CD4-positive, CD25-positive, alpha-beta regulatory T cell (primary cell): Measurements from ENCODE around the gene MLN. TPM values are rescaled to one million over a fixed set of nuclear protein-coding genes. Genes with fewer than 3 reads are reported as not detected.

Experiments
- ATAC-seq, 2 donors: fragments of 150-1000 bp; cut with Tn5 transposase; one replicate each; pipeline ENCODE4 v1.10.0; 2021; ENCODE audit warnings: low read depth in 2 of 2, moderate number of reproducible peaks in 2 of 2, moderate library complexity in 1 of 2
- DNase-seq, 3 donors: peaks; one replicate each; pipeline versions ENCODE4 v3.0.0 to v3.0.0-alpha.2; 2012 to 2022; ENCODE audit warnings: mixed read lengths in 1 of 3
- H3K27ac ChIP-seq: one replicate; pipeline ENCODE4 v1.7.0; 2013; ENCODE audit warnings: mild to moderate bottlenecking, low read length; ENCODE audit not compliant: insufficient read depth, poor library complexity, severe bottlenecking
- H3K27me3 ChIP-seq: one replicate; pipeline ENCODE4 v1.7.0; 2013; ENCODE audit warnings: low read length; ENCODE audit not compliant: control insufficient read depth, insufficient read depth
- H3K36me3 ChIP-seq: one replicate; pipeline ENCODE4 v1.7.0; 2013; ENCODE audit warnings: mild to moderate bottlenecking, low read length, moderate library complexity; ENCODE audit not compliant: control insufficient read depth, insufficient read depth
- H3K4me1 ChIP-seq: 2 replicates; pipeline ENCODE4 v1.7.0; 2013; ENCODE audit warnings: mild to moderate bottlenecking, low read length; ENCODE audit not compliant: insufficient read depth, control insufficient read depth, poor library complexity, severe bottlenecking
- H3K4me3 ChIP-seq: one replicate; pipeline ENCODE4 v1.7.0; 2013; ENCODE audit warnings: low read depth, mild to moderate bottlenecking, low read length, moderate library complexity
- H3K9me3 ChIP-seq, 2 experiments: 1 replicate in 1 of 2; 2 replicates in 1 of 2; pipeline ENCODE4 v1.7.0; 2013; ENCODE audit warnings: low read length in 2 of 2, mild to moderate bottlenecking in 1 of 2, moderate library complexity in 1 of 2; ENCODE audit not compliant: control insufficient read depth in 2 of 2
- H3K27ac Mint-ChIP-seq, 3 donors: one replicate each; pipeline ENCODE4 v1.8.0; 2020 to 2022; ENCODE audit warnings: mild to moderate bottlenecking in 3 of 3, mixed read lengths in 3 of 3, moderate library complexity in 2 of 3
- H3K27me3 Mint-ChIP-seq: one replicate; pipeline ENCODE4 v1.8.0; 2022; ENCODE audit warnings: mild to moderate bottlenecking, mixed read lengths
- H3K36me3 Mint-ChIP-seq: one replicate; pipeline ENCODE4 v1.8.0; 2020; ENCODE audit warnings: mixed read lengths
- H3K4me1 Mint-ChIP-seq, 4 donors: one replicate each; pipeline ENCODE4 v1.8.0; 2020 to 2022; ENCODE audit warnings: mixed read lengths in 4 of 4, mild to moderate bottlenecking in 1 of 4
- H3K4me3 Mint-ChIP-seq, 4 donors: one replicate each; pipeline ENCODE4 v1.8.0; 2020 to 2022; ENCODE audit warnings: mild to moderate bottlenecking in 4 of 4, mixed read lengths in 4 of 4, moderate library complexity in 3 of 4
- H3K9me3 Mint-ChIP-seq, 7 donors: one replicate each; pipeline ENCODE4 v1.8.0; 2020 to 2022; ENCODE audit warnings: mixed read lengths in 7 of 7, mild to moderate bottlenecking in 3 of 7, moderate library complexity in 2 of 7
- polyA plus RNA-seq, 4 donors: library from polyadenylated mRNA; unstranded; fragments of 300-500 nt; fragmentation: Illumina TruSeq; gene quantifications; one replicate each; pipeline ENCODE4 v1.2.3, GENCODE V29; 2021
- total RNA-seq: library from RNA; stranded (reverse); gene quantifications from one replicate; pipeline ENCODE4 v1.2.3, GENCODE V29; 2022

Gene MLN
- total and polyA plus RNA-seq, 5 donors from 2014 or later: not detected

- H3K36me3 ChIP-seq: no peaks in the 10 kb centered on the region
- H3K4me1 ChIP-seq: peaks cover 15% of the 10 kb centered on the region
- Mint-ChIP-seq H3K4me3 (peak overlapping the region in 1 of 4 donors; percentile 0), H3K27ac (no peak overlapping the region), H3K36me3 (no peaks in the 10 kb centered on the region), H3K27me3 (peaks cover 50% of the 10 kb centered on the region), H3K9me3 (peaks cover 0 to 4% (median 0%) of the 10 kb centered on the region in 7 donors), H3K4me1 (peaks cover 8 to 23% (median 16%) of the 10 kb centered on the region in 4 donors)
- peaks cover 15% of the 10 kb centered on the region for H3K27me3 ChIP-seq
- ATAC-seq (peak in 1 of 2 donors; percentile 34), DNase-seq (no peak)
- peak overlapping the region; percentile 15 for H3K4me3 ChIP-seq
- no peak overlapping the region for H3K27ac ChIP-seq
- H3K9me3 ChIP-seq: no peaks in the 10 kb centered on the region
Observed at GRCh38 chr6:33807606-33808005, 3.8 kb upstream of the MLN start.

- Mint-ChIP-seq H3K27ac (no peak overlapping the region), H3K27me3 (peaks cover 50% of the 10 kb centered on the region), H3K4me3 (no peak overlapping the region), H3K9me3 (peaks cover 0 to 4% (median 0%) of the 10 kb centered on the region in 7 donors), H3K36me3 (no peaks in the 10 kb centered on the region), H3K4me1 (peaks cover 8 to 23% (median 15%) of the 10 kb centered on the region in 4 donors)
- Histone ChIP-seq H3K27ac (no peak overlapping the region), H3K4me1 (peaks cover 15% of the 10 kb centered on the region), H3K27me3 (peaks cover 9% of the 10 kb centered on the region), H3K4me3 (no peak overlapping the region), H3K36me3 (no peaks in the 10 kb centered on the region), H3K9me3 (no peaks in the 10 kb centered on the region)
- DNase-seq (no peak), ATAC-seq (no peak)
Observed at GRCh38 chr6:33806841-33807240, 3.0 kb upstream of the MLN start.

- ATAC-seq (no peak), DNase-seq (no peak)
- no peak overlapping the region for H3K27ac Mint-ChIP-seq
- H3K4me3 Mint-ChIP-seq: no peak overlapping the region
- no peaks in the 10 kb centered on the region for H3K9me3 ChIP-seq
- no peaks in the 10 kb centered on the region for H3K36me3 Mint-ChIP-seq
- peaks cover 1 to 7% (median 5%) of the 10 kb centered on the region in 4 donors for H3K4me1 Mint-ChIP-seq
- H3K27me3 Mint-ChIP-seq: peaks cover 36% of the 10 kb centered on the region
- H3K9me3 Mint-ChIP-seq: no peaks in the 10 kb centered on the region
- peaks cover 2% of the 10 kb centered on the region for H3K27me3 ChIP-seq
- no peak overlapping the region for H3K27ac ChIP-seq
- no peak overlapping the region for H3K4me3 ChIP-seq
- H3K4me1 ChIP-seq: peaks cover 3% of the 10 kb centered on the region
- no peaks in the 10 kb centered on the region for H3K36me3 ChIP-seq
Observed at GRCh38 chr6:33802186-33802958, 1.4 kb downstream of the MLN start.

GRCh38 chr6:33801611-33802010 lies 2.2 kb downstream of the MLN start:
- H3K27me3 Mint-ChIP-seq: peaks cover 38% of the 10 kb centered on the region

DNA sequence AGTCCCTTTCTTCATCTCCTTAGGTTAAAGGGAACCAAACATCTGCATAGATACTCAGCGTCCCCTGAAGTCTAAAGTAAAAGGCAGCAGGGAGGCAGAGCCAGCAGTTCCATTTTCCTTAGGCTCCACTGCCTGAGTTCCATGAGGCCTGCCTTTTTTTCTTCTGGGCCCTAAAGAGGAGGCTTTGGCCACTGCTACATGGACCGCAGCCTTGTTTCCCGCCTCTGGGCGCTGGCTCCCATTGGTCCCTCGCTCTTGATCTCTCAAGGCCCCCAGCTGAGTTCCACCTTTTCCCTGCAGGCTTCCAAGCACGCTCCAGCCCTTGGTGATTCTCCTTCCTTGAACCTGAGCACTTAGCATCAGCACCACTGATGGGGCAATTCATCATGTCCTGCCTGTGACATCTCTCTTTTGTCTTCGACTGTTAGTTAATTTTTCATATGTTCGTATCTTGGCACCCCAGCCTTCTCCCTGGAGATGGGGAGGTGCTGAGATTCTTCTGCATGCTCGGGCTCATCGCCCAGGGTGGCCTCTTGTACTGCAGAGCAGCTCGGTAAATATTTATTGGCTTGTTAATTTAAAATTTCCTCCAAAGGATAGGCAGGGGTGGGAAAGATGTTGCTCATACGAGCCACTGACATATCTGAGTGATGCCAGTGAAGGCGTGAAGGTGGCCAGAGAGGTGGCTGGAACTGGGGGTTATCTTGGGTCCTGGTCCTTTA lies 3.4 kb downstream of the MLN start:
- DNase-seq: no peak
- Mint-ChIP-seq H3K36me3 (no peaks in the 10 kb centered on the region), H3K4me3 (no peak overlapping the region), H3K27me3 (peaks cover 41% of the 10 kb centered on the region), H3K4me1 (peaks cover 0 to 5% (median 0%) of the 10 kb centered on the region in 4 donors), H3K27ac (no peak overlapping the region), H3K9me3 (peaks cover 0 to 1% (median 0%) of the 10 kb centered on the region in 7 donors)
- H3K27me3 ChIP-seq: peaks cover 2% of the 10 kb centered on the region
- no peaks in the 10 kb centered on the region for H3K4me1 ChIP-seq
- no peaks in the 10 kb centered on the region for H3K36me3 ChIP-seq
- no peak overlapping the region for H3K4me3 ChIP-seq
- no peak overlapping the region for H3K27ac ChIP-seq
- no peaks in the 10 kb centered on the region for H3K9me3 ChIP-seq
- ATAC-seq: no peak

More at GRCh38 chr6:33801611-33802010, 2.2 kb downstream of the MLN start:
- Mint-ChIP-seq H3K4me3 (no peak overlapping the region), H3K36me3 (no peaks in the 10 kb centered on the region), H3K27ac (no peak overlapping the region), H3K4me1 (peaks cover 0 to 5% (median 0%) of the 10 kb centered on the region in 4 donors), H3K9me3 (peaks cover 0 to 1% (median 0%) of the 10 kb centered on the region in 7 donors)
- Histone ChIP-seq H3K4me1 (no peaks in the 10 kb centered on the region), H3K4me3 (no peak overlapping the region), H3K9me3 (no peaks in the 10 kb centered on the region), H3K27ac (no peak overlapping the region), H3K27me3 (peaks cover 2% of the 10 kb centered on the region), H3K36me3 (no peaks in the 10 kb centered on the region)
- no peak for ATAC-seq
- no peak for DNase-seq

- Mint-ChIP-seq H3K27ac (peak overlapping the region in 1 of 3 donors; percentile 24), H3K36me3 (no peaks in the 10 kb centered on the region), H3K4me1 (peaks cover 0 to 5% (median 0%) of the 10 kb centered on the region in 4 donors), H3K27me3 (peaks cover 34% of the 10 kb centered on the region), H3K9me3 (peaks cover 0 to 1% (median 0%) of the 10 kb centered on the region in 7 donors), H3K4me3 (no peak overlapping the region)
- no peaks in the 10 kb centered on the region for H3K9me3 ChIP-seq
- no peaks in the 10 kb centered on the region for H3K4me1 ChIP-seq
- H3K4me3 ChIP-seq: no peak overlapping the region
- ATAC-seq: no peak
- H3K27me3 ChIP-seq: no peaks in the 10 kb centered on the region
- DNase-seq: no peak
- no peaks in the 10 kb centered on the region for H3K36me3 ChIP-seq
- H3K27ac ChIP-seq: no peak overlapping the region
Observed at GRCh38 chr6:33799454-33800113, 4.2 kb downstream of the MLN start.

DNA sequence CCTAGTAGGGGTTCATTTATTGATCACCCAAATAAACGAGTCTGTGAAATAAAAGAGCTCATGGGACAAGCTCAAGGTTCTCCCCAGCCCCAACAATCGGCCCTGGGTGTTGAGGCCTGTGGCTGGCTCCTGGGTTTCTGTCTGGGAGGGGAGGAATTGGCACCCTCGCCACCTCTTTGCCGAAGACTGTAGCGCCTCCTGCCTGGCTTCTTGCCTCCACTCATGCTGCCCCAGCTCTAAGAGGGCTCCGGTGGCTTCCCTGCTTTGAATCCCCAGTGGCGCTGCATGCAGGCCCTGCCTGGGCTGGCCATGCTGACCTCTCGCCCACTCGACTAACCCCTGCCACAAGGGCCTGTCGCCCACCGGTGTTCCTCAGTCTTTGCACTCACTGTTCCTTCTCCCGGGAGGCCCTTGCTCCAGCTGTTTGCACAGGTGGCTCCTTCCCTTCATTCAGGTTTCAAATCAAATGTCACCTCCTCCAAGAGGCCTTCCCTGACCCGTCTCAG lies 5.4 kb downstream of the MLN start:
- Mint-ChIP-seq H3K4me1 (peaks cover 0 to 5% (median 0%) of the 10 kb centered on the region in 4 donors), H3K4me3 (no peak overlapping the region), H3K36me3 (no peaks in the 10 kb centered on the region), H3K27ac (no peak overlapping the region), H3K9me3 (peaks cover 0 to 1% (median 0%) of the 10 kb centered on the region in 7 donors), H3K27me3 (peaks cover 33% of the 10 kb centered on the region)
- no peak overlapping the region for H3K4me3 ChIP-seq
- DNase-seq: no peak
- ATAC-seq: no peak
- no peaks in the 10 kb centered on the region for H3K4me1 ChIP-seq
- H3K27ac ChIP-seq: no peak overlapping the region
- no peaks in the 10 kb centered on the region for H3K36me3 ChIP-seq
- H3K9me3 ChIP-seq: no peaks in the 10 kb centered on the region
- no peaks in the 10 kb centered on the region for H3K27me3 ChIP-seq
